HG03457 (cell line): ENCODE results near the gene HGS.

ENCODE experiments used
- ATAC-seq: cut with Tn5 transposase; IDR thresholded peaks from one replicate; pipeline ENCODE4 v1.9.1; 2021; ENCODE audit warnings: moderate number of reproducible peaks; ENCODE audit not compliant: unreplicated experiment

The HGS gene

GRCh38 chr17:81702934-81703746 lies 19.3 kb downstream of the HGS start, which contains the start of gene MRPL12:
MRPL12 (plus strand) TSS chr17:81703367; CDS start chr17:81703502, 135 bp downstream.
- ATAC-seq, result peak; percentile 41

- peak; percentile 10 for ATAC-seq
These were observed 20.2 kb downstream of the HGS start for GRCh38 chr17:81703747-81704654.

- ATAC-seq, result no peak
These were observed 21.9 kb downstream of the HGS start for GRCh38 chr17:81705518-81706231.

GRCh38 chr17:81706232-81706611 lies 22.4 kb downstream of the HGS start:
- ATAC-seq, result no peak

- ATAC-seq, result no peak
These were observed 23.2 kb downstream of the HGS start for GRCh38 chr17:81706757-81707624.

- ATAC-seq, result no peak
These were observed 24.2 kb downstream of the HGS start for GRCh38 chr17:81707725-81708646.

GRCh38 chr17:81708739-81709185 lies 25.0 kb downstream of the HGS start:
- no peak for ATAC-seq

- no peak for ATAC-seq
These were observed 26.9 kb downstream of the HGS start for GRCh38 chr17:81710514-81711308.

GRCh38 chr17:81711814-81712467 lies 28.1 kb downstream of the HGS start, which contains the start of gene SLC25A10:
SLC25A10 (plus strand) TSS chr17:81712284; CDS start chr17:81712427, 143 bp downstream.
- no peak for ATAC-seq

GRCh38 chr17:81712468-81713003 lies 28.7 kb downstream of the HGS start:
- ATAC-seq, result no peak

GRCh38 chr17:81713004-81713555 lies 29.3 kb downstream of the HGS start:
- ATAC-seq, result no peak

GRCh38 chr17:81713556-81714411 lies 30.0 kb downstream of the HGS start:
- ATAC-seq, result no peak

- no peak for ATAC-seq
These were observed 30.7 kb downstream of the HGS start for GRCh38 chr17:81714412-81715106.

GRCh38 chr17:81715107-81715871 lies 31.5 kb downstream of the HGS start:
- ATAC-seq, result no peak
